Thyroid gland (tissue), 4 donors: ENCODE results near the gene POLR1A. TPM values are rescaled to one million over a fixed set of nuclear protein-coding genes. Genes with fewer than 3 reads are reported as not detected.

Experiments used
- DNase-seq, 2 donors: peaks; one replicate each; pipeline ENCODE4 v3.0.0-alpha.2; 2019
- H3K27ac ChIP-seq, 3 donors: fragments of 200-600 bp; sonication (generic); 1 replicate in 2 of 3; 2 replicates in 1 of 3; pipeline ENCODE4 v1.5.1; 2016 to 2019; ENCODE audit warnings: mild to moderate bottlenecking in 1 of 3, moderate library complexity in 1 of 3
- H3K27me3 ChIP-seq: fragments of 200-600 bp; sonication (generic); one replicate; pipeline ENCODE4 v1.5.1; 2019
- H3K36me3 ChIP-seq, 2 donors: fragments of 200-600 bp; sonication (generic); one replicate each; pipeline ENCODE4 v1.5.1; 2016 to 2019
- H3K4me1 ChIP-seq, 2 donors: fragments of 200-600 bp; sonication (generic); one replicate each; pipeline ENCODE4 v1.5.1; 2017 to 2019
- H3K4me3 ChIP-seq, 3 donors: fragments of 200-600 bp; sonication (generic); replicated peaks in 1 of 3; 1 replicate in 2 of 3; 2 replicates in 1 of 3; pipeline ENCODE4 v1.5.1; 2016; ENCODE audit warnings: mild to moderate bottlenecking in 1 of 3
- H3K9me3 ChIP-seq: fragments of 200-600 bp; sonication (generic); one replicate; pipeline ENCODE4 v1.5.1; 2017
- CTCF ChIP-seq, 6 experiments: fragments of 200-600 bp in 3 of 6; fragments of 450-650 bp in 3 of 6; sonication (generic) in 3 of 6; IDR thresholded peaks; one replicate each; pipeline ENCODE4 v1.5.1; 2016 to 2019; ENCODE audit warnings: antibody characterized with exemption in 6 of 6, mild to moderate bottlenecking in 2 of 6, inconsistent platforms in 1 of 6, moderate library complexity in 1 of 6
- POLR2A ChIP-seq, 2 donors: fragments of 450-650 bp; IDR thresholded peaks; one replicate each; pipeline ENCODE4 v1.6.1; 2017; ENCODE audit warnings: antibody characterized with exemption in 2 of 2, mild to moderate bottlenecking in 2 of 2, moderate library complexity in 1 of 2
- WGBS, 2 donors: methylation state at CpG; one replicate each; pipeline ENCODE4 v1.1.5; 2017; 5-methylcytosine and 5-hydroxymethylcytosine counted together
- intact Hi-C: fragments of 100-400 bp; cut with DNase I; formaldehyde crosslinking; loops from one replicate; pipeline ENCODE4 v1.15.1; 2023
- total RNA-seq, 4 donors: library from RNA; depleted of rRNA; stranded (reverse); fragments of >200 nt; gene quantifications; one replicate each; pipeline ENCODE4 v1.2.3, GENCODE V29; 2016

POLR1A gene
- total RNA-seq, 4 donors from 2014 or later, result 13.5 to 32.6 (median 24.1) TPM

DNA sequence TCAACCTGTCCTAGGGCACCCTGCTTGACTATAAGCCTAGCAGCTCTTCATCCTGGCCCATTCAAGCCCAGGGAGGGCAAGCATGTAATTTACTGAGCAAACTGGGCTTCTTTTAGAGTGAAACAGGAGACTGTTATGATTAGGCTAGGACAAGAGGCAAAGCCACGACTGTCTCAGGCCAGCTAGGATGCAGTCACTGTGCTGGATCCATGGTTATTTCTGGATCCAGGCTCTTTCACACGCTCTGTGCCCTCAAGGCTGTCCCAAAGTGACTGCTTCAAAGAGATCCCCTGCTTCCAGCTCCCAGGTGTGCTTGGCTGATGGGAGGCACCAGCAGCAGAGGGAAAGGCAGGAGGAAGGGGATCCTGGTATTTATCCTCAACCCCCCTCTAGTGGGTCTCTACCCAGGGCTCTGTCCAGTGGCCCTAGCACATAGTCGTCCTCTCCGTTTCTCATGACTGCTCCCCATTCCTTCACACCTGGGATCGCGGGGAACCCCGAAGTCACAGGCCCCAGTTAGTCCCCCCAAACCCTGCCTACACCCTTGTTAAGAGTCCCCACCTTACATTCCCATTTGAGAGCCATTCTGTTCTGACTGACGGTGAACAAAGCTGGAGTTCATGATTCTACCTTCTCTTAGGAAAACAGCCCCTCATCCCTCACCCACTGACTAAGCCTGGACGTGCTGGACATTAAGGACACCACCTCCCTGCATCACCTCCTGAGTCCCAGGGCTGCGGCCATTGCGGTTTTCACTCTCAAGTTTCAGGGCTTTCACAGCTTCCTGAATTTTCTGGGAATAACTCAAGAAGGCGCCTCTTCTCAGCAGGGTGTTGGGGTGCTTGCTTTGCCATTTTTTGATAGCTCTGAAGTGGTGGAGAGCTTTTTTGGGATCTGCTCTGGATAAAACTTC, 63.2 kb downstream of the POLR1A start:
- 83 to 87% methylated on average over 12 of the region's 12 CpGs for WGBS, 2 donors
- Histone ChIP-seq H3K4me3 (no peak overlapping the region), H3K27ac (peak overlapping the region; percentile 58 to 84 (median 80)), H3K27me3 (no peaks in the 10 kb centered on the region), H3K9me3 (no peaks in the 10 kb centered on the region), H3K36me3 (peaks cover 0 to 20% of the 10 kb centered on the region in 2 donors), H3K4me1 (peaks cover 24 to 38% of the 10 kb centered on the region in 2 donors)
- peak; percentile 76 to 80 for DNase-seq
- TF ChIP-seq CTCF (IDR thresholded peaks at IDR 0.05) (no peak), POLR2A (IDR thresholded peaks at IDR 0.05) (peak in 1 of 2 donors; percentile 69)
- intact Hi-C loops, result no loop called here

- Histone ChIP-seq H3K27ac (peak overlapping the region; percentile 29 to 100 (median 99)), H3K36me3 (peaks cover 0 to 4% of the 10 kb centered on the region in 2 donors), H3K27me3 (no peaks in the 10 kb centered on the region), H3K4me1 (peaks cover 48 to 62% of the 10 kb centered on the region in 2 donors), H3K4me3 (no peak overlapping the region), H3K9me3 (no peaks in the 10 kb centered on the region)
- 93% methylated on average over 8 to 11 of the region's 12 CpGs for WGBS, 2 donors
- no peak for TF ChIP-seq POLR2A (IDR thresholded peaks at IDR 0.05)
- intact Hi-C loops, result no loop called here
- no peak for DNase-seq
These were observed 65.6 kb downstream of the POLR1A start for GRCh38 chr2:86039963-86040655.

DNA sequence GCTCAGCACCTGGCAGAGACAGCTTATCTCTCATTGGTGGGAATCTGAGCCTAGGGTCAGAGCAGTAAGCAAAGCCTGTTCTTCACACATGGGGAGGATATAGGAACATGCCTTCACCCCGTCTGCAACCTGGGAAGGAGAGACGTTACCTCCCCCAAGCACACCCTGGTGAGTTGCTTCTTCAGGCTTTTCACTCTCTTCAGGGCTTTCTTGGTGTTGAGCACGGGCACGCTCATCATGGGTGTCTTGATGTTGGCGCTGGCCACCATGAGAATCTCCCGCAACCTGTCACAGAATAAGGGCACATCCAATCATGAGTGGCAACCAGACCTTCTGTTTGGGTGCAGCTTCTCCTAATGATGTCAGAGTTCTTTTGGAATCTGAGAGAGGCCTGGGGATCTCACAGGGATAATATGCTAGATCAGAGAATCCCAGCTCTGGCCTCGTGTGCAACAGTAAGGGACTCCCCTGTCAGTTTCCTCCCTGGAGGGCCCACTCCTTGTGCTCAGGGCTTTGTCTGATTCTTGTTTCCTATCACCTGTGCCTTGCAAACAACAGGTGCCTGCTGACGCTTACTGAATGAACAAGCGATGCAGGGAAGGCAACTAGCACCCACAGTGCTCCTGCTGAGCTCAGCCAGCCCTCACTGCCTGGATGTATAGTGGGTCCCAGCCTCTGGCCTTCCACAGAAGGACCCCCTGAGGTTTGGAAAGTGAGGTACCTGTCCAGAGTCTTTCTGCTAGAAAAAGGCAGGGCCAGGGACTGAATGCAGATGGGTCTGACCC, 66.3 kb downstream of the POLR1A start:
- no peaks in the 10 kb centered on the region for H3K36me3 ChIP-seq
- no peaks in the 10 kb centered on the region for H3K9me3 ChIP-seq
- peaks cover 55 to 69% of the 10 kb centered on the region in 2 donors for H3K4me1 ChIP-seq
- H3K27ac ChIP-seq, result peak overlapping the region; percentile 99 to 100 (median 100)
- no peaks in the 10 kb centered on the region for H3K27me3 ChIP-seq
- intact Hi-C loops, result no loop called here
- 91 to 98% methylated on average over 6 to 9 of the region's 9 CpGs for WGBS, 2 donors
- no peak for DNase-seq
- TF ChIP-seq CTCF (IDR thresholded peaks at IDR 0.05), result no peak
- no peak for TF ChIP-seq POLR2A (IDR thresholded peaks at IDR 0.05)
- H3K4me3 ChIP-seq, result no peak overlapping the region

GRCh38 chr2:86038291-86039081, 67.2 kb downstream of the POLR1A start:
- Histone ChIP-seq H3K4me3 (no peak overlapping the region), H3K4me1 (peaks cover 60 to 75% of the 10 kb centered on the region in 2 donors), H3K27me3 (no peaks in the 10 kb centered on the region), H3K27ac (peak overlapping the region; percentile 99 to 100 (median 100)), H3K9me3 (no peaks in the 10 kb centered on the region), H3K36me3 (no peaks in the 10 kb centered on the region)
- no peak for DNase-seq
- intact Hi-C loops, result no loop called here
- 83 to 90% methylated on average over 12 of the region's 12 CpGs for WGBS, 2 donors
- no peak for TF ChIP-seq CTCF (IDR thresholded peaks at IDR 0.05)
